Measurements from ENCODE around the gene TMEM91.

TMEM91 gene

GRCh38 chr19:41422456-41422855, 46.1 kb downstream of the TMEM91 start:
- no peaks in the 10 kb centered on the region for H3K27me3 ChIP-seq (ENCODE audit: insufficient read depth, low read length, poor library complexity, severe bottlenecking)
- no peaks in the 10 kb centered on the region for H3K79me2 ChIP-seq (ENCODE audit: insufficient read depth, low read length)
- no peak overlapping the region for H3K4me2 ChIP-seq (ENCODE audit: low read depth, low read length, poor library complexity, severe bottlenecking)
- H3K9ac ChIP-seq (ENCODE audit: low read depth, low read length, poor library complexity, severe bottlenecking), result no peak overlapping the region
- H3K4me3 ChIP-seq (ENCODE audit: low read length, poor library complexity, severe bottlenecking), result no peak overlapping the region
- no peaks in the 10 kb centered on the region for H3F3A ChIP-seq (ENCODE audit: low read depth)
- H3K9me2 ChIP-seq (replicated peaks; ENCODE audit: low read depth, low read length), result no peaks in the 10 kb centered on the region
- H3K4me1 ChIP-seq (ENCODE audit: insufficient read depth, low read length, poor library complexity, severe bottlenecking), result peaks cover under 1% of the 10 kb centered on the region
- no peak overlapping the region for H2AFZ ChIP-seq (ENCODE audit: low read length)
- no peaks in the 10 kb centered on the region for H4K20me1 ChIP-seq (ENCODE audit: insufficient read depth, low read length, poor library complexity, severe bottlenecking)
- H3K36me3 ChIP-seq (ENCODE audit: insufficient read depth, low read length), result peaks cover 38% of the 10 kb centered on the region; the same call in 1 of the 2 replicates
- no peak for TF ChIP-seq CTCF (conservative IDR thresholded peaks at IDR 0.05; ENCODE audit: low read length)
- TF ChIP-seq EZH2phosphoT487 (IDR thresholded peaks at IDR 0.05; ENCODE audit: borderline replicate concordance), result no peak
- H3K9me3 ChIP-seq (ENCODE audit: insufficient read depth, low read depth, low read length), result no peaks in the 10 kb centered on the region

- Histone ChIP-seq H4K20me1 (ENCODE audit: insufficient read depth, low read length, poor library complexity, severe bottlenecking) (no peaks in the 10 kb centered on the region), H2AFZ (ENCODE audit: low read length) (no peak overlapping the region), H3K4me1 (ENCODE audit: insufficient read depth, low read length, poor library complexity, severe bottlenecking) (peaks cover 6% of the 10 kb centered on the region), H3K27me3 (ENCODE audit: insufficient read depth, low read length, poor library complexity, severe bottlenecking) (no peaks in the 10 kb centered on the region), H3K36me3 (ENCODE audit: insufficient read depth, low read length) (peaks cover 38% of the 10 kb centered on the region; the same call in 1 of the 2 replicates), H3K9me3 (ENCODE audit: insufficient read depth, low read depth, low read length) (no peaks in the 10 kb centered on the region), H3K4me3 (ENCODE audit: low read length, poor library complexity, severe bottlenecking) (no peak overlapping the region), H3K4me2 (ENCODE audit: low read depth, low read length, poor library complexity, severe bottlenecking) (no peak overlapping the region), H3K9me2 (replicated peaks; ENCODE audit: low read depth, low read length) (no peaks in the 10 kb centered on the region), H3F3A (ENCODE audit: low read depth) (no peaks in the 10 kb centered on the region), H3K9ac (ENCODE audit: low read depth, low read length, poor library complexity, severe bottlenecking) (no peak overlapping the region), H3K79me2 (ENCODE audit: insufficient read depth, low read length) (no peaks in the 10 kb centered on the region)
- TF ChIP-seq CTCF (conservative IDR thresholded peaks at IDR 0.05; ENCODE audit: low read length) (no peak), EZH2phosphoT487 (IDR thresholded peaks at IDR 0.05; ENCODE audit: borderline replicate concordance) (no peak)
These were observed 46.6 kb downstream of the TMEM91 start for GRCh38 chr19:41422955-41423354.

GRCh38 chr19:41424335-41425173, 48.2 kb downstream of the TMEM91 start:
- no peaks in the 10 kb centered on the region for H3K9me2 ChIP-seq (replicated peaks; ENCODE audit: low read depth, low read length)
- no peak for TF ChIP-seq CTCF (conservative IDR thresholded peaks at IDR 0.05; ENCODE audit: low read length)
- TF ChIP-seq EZH2phosphoT487 (IDR thresholded peaks at IDR 0.05; ENCODE audit: borderline replicate concordance), result no peak
- H3K4me3 ChIP-seq (ENCODE audit: low read length, poor library complexity, severe bottlenecking), result no peak overlapping the region
- no peak overlapping the region for H2AFZ ChIP-seq (ENCODE audit: low read length)
- H3K4me2 ChIP-seq (ENCODE audit: low read depth, low read length, poor library complexity, severe bottlenecking), result no peak overlapping the region
- peaks cover 30% of the 10 kb centered on the region; the same call in 1 of the 2 replicates for H3K36me3 ChIP-seq (ENCODE audit: insufficient read depth, low read length)
- H3K4me1 ChIP-seq (ENCODE audit: insufficient read depth, low read length, poor library complexity, severe bottlenecking), result peaks cover 18% of the 10 kb centered on the region
- H3K9me3 ChIP-seq (ENCODE audit: insufficient read depth, low read depth, low read length), result no peaks in the 10 kb centered on the region
- H3F3A ChIP-seq (ENCODE audit: low read depth), result no peaks in the 10 kb centered on the region
- no peaks in the 10 kb centered on the region for H3K27me3 ChIP-seq (ENCODE audit: insufficient read depth, low read length, poor library complexity, severe bottlenecking)
- H3K79me2 ChIP-seq (ENCODE audit: insufficient read depth, low read length), result no peaks in the 10 kb centered on the region
- no peaks in the 10 kb centered on the region for H4K20me1 ChIP-seq (ENCODE audit: insufficient read depth, low read length, poor library complexity, severe bottlenecking)
- no peak overlapping the region for H3K9ac ChIP-seq (ENCODE audit: low read depth, low read length, poor library complexity, severe bottlenecking)

All from Loucy (cell line).